ENCODE measurements around the gene DCAF10. TPM values are rescaled to one million over a fixed set of nuclear protein-coding genes. Genes with fewer than 3 reads are reported as not detected.

DCAF10 gene
- total and polyA plus RNA-seq, 10 of the 15 experiments (the other 5 are each of a cell fraction or from before 2014, with no cell fraction given), result 3.9 to 21.7 (median 9.8) TPM

DNA sequence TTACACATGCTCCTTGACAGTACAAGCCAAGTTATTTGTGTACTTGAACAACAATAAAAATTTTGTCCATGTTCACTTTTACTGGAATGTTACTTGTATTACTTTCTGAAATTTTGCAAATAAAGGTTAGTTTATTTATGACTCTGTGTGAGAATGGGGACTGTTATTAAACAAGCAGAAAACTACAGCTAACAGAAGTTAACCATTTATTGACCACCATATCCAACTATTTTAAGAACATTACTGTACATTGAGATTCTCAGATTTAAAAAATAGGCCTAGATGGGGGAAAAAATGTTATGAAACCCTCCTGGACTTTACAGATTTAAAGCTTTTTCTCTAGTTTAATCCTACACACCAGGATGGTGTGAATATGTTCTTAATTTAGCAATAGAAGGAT, 101.5 kb downstream of the DCAF10 start:
- DNase-seq (ENCODE audit: low read depth, low spot score), result no peak
- ChIA-PET POLR2A (interaction anchor here (0.9 to 1.6 kb wide), 2 partner anchors 65 to 117 kb away, joined by 3 to 4 read pairs; partner anchors contain the start of gene EXOSC3), CTCF (interaction anchor here (0.6 to 2.6 kb wide), 16 partner anchors 9 to 499 kb away, joined by 3 to 15 read pairs (median 5); partner anchors contain the start of gene POLR1E), RAD21 (ENCODE audit: unreplicated experiment) (interaction anchor here (1.1 to 2.3 kb wide), 11 partner anchors 11 to 906 kb away, joined by 3 to 11 read pairs (median 5); partner anchors contain the start of gene EXOSC3), SMC1A (ENCODE audit: uncharacterized antibody, unreplicated experiment) (interaction anchor here (0.6 to 4.6 kb wide), 21 partner anchors 11 to 427 kb away, joined by 3 to 24 read pairs (median 3); no protein-coding TSS in a partner anchor)
- TF ChIP-seq HDAC6 (IDR thresholded peaks at IDR 0.05; ENCODE audit: unreplicated experiment) (no peak), EED (IDR thresholded peaks at IDR 0.05; ENCODE audit: low read depth) (no peak), CHD1 (IDR thresholded peaks at IDR 0.05; ENCODE audit: low read depth, low read length) (no peak), SREBF1 (IDR thresholded peaks at IDR 0.05; ENCODE audit: low read length) (no peak), CEBPB (IDR thresholded peaks at IDR 0.05; ENCODE audit: borderline replicate concordance in 1 of 2, low read depth in 2 of 2, low read length in 2 of 2) (no peak), SIX5 (IDR thresholded peaks at IDR 0.05; ENCODE audit: low read depth, low read length, severe bottlenecking) (no peak), BRCA1 (IDR thresholded peaks at IDR 0.05; ENCODE audit: low read depth, low read length) (no peak), SUPT20H (IDR thresholded peaks at IDR 0.05; ENCODE audit: borderline replicate concordance, control insufficient read depth, low read depth, low read length) (no peak), WRNIP1 (IDR thresholded peaks at IDR 0.05; ENCODE audit: borderline replicate concordance, low read depth, low read length) (no peak), CHD4 (IDR thresholded peaks at IDR 0.05) (no peak), SKIL (IDR thresholded peaks at IDR 0.05; ENCODE audit: low read depth, poor library complexity, severe bottlenecking) (no peak), BCL11A (IDR thresholded peaks at IDR 0.05; ENCODE audit: low read depth, low read length) (no peak), SREBF2 (IDR thresholded peaks at IDR 0.05; ENCODE audit: low read length) (no peak), MEF2B (IDR thresholded peaks at IDR 0.05; ENCODE audit: partially characterized antibody, poor library complexity, severe bottlenecking) (no peak), PAX8 (IDR thresholded peaks at IDR 0.05) (no peak), CBFB (IDR thresholded peaks at IDR 0.05; ENCODE audit: low read depth) (no peak)
- TF ChIP-seq, protein P1, sequence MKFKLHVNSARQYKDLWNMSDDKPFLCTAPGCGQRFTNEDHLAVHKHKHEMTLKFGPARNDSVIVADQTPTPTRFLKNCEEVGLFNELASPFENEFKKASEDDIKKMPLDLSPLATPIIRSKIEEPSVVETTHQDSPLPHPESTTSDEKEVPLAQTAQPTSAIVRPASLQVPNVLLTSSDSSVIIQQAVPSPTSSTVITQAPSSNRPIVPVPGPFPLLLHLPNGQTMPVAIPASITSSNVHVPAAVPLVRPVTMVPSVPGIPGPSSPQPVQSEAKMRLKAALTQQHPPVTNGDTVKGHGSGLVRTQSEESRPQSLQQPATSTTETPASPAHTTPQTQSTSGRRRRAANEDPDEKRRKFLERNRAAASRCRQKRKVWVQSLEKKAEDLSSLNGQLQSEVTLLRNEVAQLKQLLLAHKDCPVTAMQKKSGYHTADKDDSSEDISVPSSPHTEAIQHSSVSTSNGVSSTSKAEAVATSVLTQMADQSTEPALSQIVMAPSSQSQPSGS (IDR thresholded peaks at IDR 0.05; ENCODE audit: low read length), result no peak
- peak overlapping the region; percentile 93 for H3K4me2 ChIP-seq (ENCODE audit: control insufficient read depth, insufficient read depth)
- peak overlapping the region; percentile 80; the same call in 1 of the 2 replicates for H3K9ac ChIP-seq (ENCODE audit: control insufficient read depth, insufficient read depth, low read length)
- H3K27me3 ChIP-seq (replicated peaks in 1 of 2; ENCODE audit: control insufficient read depth in 2 of 2, insufficient read depth in 2 of 2, low read length in 1 of 2), result no peaks in the 10 kb centered on the region
- no TSS peak for BruUV-seq (replicated peaks)
- H3K79me2 ChIP-seq (ENCODE audit: control insufficient read depth, insufficient read depth, low read length), result peaks cover 25% of the 10 kb centered on the region
- no peaks in the 10 kb centered on the region for H4K20me1 ChIP-seq (ENCODE audit: control insufficient read depth, insufficient read depth)
- no peak for ATAC-seq
- no peaks in the 10 kb centered on the region for H3K9me3 ChIP-seq (replicated peaks; ENCODE audit: control insufficient read depth, insufficient read depth, low read length)
- FAIRE-seq, result no peak
- H3K27ac ChIP-seq (ENCODE audit: control insufficient read depth, insufficient read depth), result peak overlapping the region; percentile 76; the same call in 1 of the 2 replicates
- in situ Hi-C loops (cut with MboI), result loop anchor here (25.0 kb wide), 1 partner anchor 785 kb away; no protein-coding TSS in a partner anchor
- H3K4me1 ChIP-seq (ENCODE audit: control insufficient read depth, insufficient read depth, low read length), result peaks cover 10% of the 10 kb centered on the region
- peak overlapping the region; percentile 30; the same call in 1 of the 2 replicates for H3K4me3 ChIP-seq
- H3K36me3 ChIP-seq (ENCODE audit: control insufficient read depth in 2 of 2, insufficient read depth in 2 of 2, low read length in 1 of 2), result no peaks in the 10 kb centered on the region; a peak in 3 of 4 replicates
- H2AFZ ChIP-seq (ENCODE audit: control insufficient read depth, low read depth, low read length), result no peak overlapping the region
- intact Hi-C loops (cut with micrococcal nuclease; ENCODE audit: unreplicated experiment), result loop anchor here (5.0 to 10.0 kb wide), 3 partner anchors 100 to 420 kb away; partner anchors contain the start of genes DCAF10 and TOMM5

All from GM12878 (cell line).